GM12891 (cell line): ENCODE measurements around the gene CHST8.

Experiments used
- POLR2A ChIP-seq: IDR thresholded peaks from 2 replicates; pipeline ENCODE4 v1.6.1; 2011; ENCODE audit warnings: low read depth, low read length, control low read depth
- POLR2AphosphoS5 ChIP-seq: IDR thresholded peaks from 2 replicates; pipeline ENCODE4 v1.6.1; 2011; ENCODE audit warnings: low read depth, low read length, control low read depth

DNA sequence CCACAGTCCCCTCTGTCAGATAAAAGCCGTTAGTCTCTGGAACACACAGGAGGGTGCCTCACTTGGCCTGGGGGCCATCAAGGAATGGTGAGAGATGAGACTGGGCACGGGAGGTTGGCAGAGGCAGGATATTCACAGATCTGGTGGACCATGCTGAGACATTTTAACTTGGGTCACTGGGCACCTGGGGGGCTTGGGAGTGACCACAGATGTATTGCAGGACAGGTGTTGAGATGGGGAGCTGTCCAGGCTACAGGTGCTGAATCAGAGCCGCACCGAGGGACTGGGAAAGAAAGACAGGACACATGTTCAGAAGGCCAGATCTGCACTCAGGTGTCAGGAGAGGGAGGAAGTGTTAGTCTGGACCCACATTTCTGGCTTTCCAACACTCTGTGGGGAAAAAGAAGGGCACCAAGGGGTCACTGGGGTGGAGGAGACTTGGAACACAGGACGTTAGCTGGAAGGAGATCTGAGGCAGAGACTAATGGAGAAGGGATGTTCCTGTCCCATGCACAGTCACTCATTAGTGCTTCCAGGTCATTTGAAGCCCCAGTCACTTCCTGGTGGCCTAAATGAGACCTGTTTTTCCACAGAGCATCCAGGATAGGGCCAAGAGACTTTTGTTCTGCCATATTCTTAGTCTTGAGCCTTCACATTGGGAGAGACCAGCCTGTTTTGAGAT, 56.1 kb downstream of the CHST8 start:
- TF ChIP-seq POLR2AphosphoS5, result no peak
- no peak for TF ChIP-seq POLR2A
